ENCODE data around the gene AMN1.
"Not testable (repeated sequence)": the region's sequence is repeated elsewhere in the genome, so short reads cannot be mapped to it uniquely, and the experiment has no call there.

AMN1 gene

DNA sequence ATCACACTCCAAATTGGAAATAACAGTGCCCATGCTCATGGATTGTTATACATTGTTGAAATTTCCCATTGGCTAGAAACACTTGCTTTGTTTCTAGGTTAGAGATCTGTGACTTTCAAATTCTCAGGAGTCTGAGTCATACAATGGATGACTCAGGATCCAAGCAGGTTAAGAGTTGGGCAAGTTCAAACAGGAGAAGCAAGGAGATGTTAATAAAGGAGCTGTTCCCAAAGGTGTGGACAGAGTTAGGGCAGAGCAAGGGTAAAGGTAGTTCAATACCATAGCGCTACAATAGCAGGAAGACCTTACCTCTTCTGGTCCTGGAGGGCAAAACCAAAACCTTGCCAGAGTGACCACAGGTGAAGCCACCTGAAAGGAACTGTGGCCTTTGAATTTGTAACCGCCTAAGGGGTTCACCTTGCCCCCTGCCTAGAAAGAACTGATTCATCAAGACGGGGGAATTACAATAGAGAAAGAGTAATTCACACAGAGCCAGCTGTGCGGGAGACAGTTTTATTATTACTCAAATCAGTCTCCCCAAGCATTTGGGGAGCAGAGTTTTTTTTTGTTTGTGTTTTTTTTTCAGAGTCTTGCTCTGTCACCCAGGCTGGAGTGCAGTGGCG lies 4.2 kb upstream of the AMN1 start:
- DNase-seq: no peak

DNA sequence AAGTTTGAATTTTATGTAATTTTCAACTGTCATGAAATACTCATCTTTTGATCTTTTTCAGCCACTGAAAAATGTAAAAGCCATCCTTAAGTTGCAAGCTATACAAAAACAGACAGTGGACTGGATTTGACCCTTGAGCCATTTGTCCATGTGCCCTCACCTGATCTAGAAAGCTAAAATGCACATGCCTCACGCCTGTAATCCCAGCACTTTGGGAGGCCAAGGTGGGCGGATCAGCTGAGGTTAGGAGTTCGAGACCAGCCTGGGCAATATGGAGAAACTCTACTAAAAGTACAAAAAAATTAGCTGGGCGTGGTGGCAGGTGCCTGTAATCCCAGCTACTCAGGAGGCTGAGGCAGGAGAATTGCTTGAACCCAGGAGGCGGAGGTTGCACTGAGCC lies 2.4 kb upstream of the AMN1 start:
- not testable (repeated sequence) for DNase-seq

GRCh38 chr12:31729705-31730104 lies 884 bp upstream of the AMN1 start:
- no peak for DNase-seq

DNA sequence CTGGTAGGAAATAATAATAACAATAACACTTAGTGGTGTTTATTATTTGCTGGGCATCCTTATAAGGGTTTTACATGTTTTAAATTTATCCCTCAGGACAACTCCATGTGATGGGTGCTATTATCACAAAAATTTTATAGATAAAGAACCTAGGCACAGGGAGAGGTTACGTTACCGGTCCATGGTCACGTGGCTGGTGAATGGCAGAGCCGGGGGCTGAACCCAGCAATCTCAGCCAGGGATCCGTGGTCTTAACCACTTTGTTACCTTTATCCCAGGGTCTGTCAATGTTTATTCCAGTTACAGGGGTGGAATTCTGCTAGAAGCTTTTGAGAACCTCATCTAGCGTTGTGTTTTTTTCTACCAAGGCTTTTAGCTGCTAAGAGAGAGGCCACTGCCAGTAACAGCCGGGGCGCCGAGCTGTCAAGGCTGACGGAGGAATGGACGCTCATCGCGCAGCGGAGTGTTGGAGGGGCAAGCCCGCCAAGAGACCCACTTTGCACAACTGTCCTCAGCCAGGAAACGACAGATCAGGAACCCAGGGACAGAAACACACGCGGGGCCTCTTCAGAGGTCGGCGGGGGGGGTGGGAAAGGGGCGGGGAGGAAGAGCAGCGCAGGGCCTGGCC lies 418 bp downstream of the AMN1 start:
- DNase-seq: no peak

GRCh38 chr12:31727192-31727591 lies 1.6 kb downstream of the AMN1 start:
- no peak for DNase-seq

- DNase-seq: no peak
These were observed 2.2 kb downstream of the AMN1 start for GRCh38 chr12:31726575-31726974.

- no peak for DNase-seq
These were observed 4.3 kb downstream of the AMN1 start for GRCh38 chr12:31724557-31724956.

GRCh38 chr12:31722580-31722979 lies 6.2 kb downstream of the AMN1 start:
- DNase-seq: no peak

GRCh38 chr12:31718542-31719198 lies 10.2 kb downstream of the AMN1 start:
- not testable (repeated sequence) for DNase-seq

- DNase-seq: not testable (repeated sequence)
These were observed 11.8 kb downstream of the AMN1 start for GRCh38 chr12:31716998-31717397.

DNA sequence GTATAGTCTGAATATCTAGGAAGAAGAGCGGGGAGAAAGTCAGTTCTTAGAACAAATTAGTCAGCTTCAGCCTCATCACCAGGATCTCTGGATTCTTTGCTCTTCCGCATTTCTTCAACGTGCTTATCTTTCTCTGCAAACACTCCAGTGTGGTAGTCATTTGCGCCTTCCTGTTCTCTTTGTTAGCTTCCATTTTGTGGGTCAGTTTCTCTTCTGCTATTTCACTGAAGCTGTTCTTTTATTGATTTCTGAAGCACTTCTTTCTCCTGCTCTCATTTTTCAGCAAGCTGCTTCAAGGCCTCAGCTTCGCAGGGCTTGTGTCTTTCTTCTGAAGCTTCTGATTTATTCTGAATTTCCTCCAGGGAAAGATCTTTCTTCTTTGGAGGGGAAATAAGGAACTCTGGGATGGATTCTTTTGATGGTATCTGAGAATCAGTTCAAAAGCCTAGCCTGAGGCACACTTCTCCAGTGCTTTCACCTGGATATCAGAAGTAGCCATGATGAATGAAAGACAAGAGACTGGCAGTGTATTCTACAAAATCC lies 13.5 kb downstream of the AMN1 start:
- DNase-seq: peak; percentile 81

GRCh38 chr12:31714406-31715271 lies 14.2 kb downstream of the AMN1 start:
- no peak for DNase-seq

GRCh38 chr12:31712877-31713276 lies 15.9 kb downstream of the AMN1 start:
- DNase-seq: no peak

- no peak for DNase-seq
These were observed 18.6 kb downstream of the AMN1 start for GRCh38 chr12:31710021-31710818.

DNA sequence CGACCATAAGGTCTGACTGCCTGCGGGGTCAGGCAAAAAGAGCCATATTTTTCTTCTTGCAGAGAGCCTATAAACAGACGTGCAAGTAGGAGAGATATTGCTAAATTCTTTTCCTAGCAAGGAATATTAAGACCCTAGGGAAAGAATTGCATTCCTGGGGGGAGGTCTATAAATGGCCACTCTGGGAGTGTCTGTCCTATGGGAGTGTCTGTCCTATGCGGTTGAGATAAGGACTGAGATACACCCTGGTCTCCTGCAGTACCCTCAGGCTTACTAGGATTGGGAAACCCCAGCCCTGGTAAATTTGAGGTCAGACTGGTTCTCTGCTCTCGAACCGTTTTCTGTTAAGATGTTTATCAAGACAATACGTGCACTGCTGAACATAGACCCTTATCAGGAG lies 20.7 kb downstream of the AMN1 start:
- DNase-seq: not testable (repeated sequence)

GRCh38 chr12:31705621-31706020 lies 23.2 kb downstream of the AMN1 start:
- DNase-seq: no peak

DNA sequence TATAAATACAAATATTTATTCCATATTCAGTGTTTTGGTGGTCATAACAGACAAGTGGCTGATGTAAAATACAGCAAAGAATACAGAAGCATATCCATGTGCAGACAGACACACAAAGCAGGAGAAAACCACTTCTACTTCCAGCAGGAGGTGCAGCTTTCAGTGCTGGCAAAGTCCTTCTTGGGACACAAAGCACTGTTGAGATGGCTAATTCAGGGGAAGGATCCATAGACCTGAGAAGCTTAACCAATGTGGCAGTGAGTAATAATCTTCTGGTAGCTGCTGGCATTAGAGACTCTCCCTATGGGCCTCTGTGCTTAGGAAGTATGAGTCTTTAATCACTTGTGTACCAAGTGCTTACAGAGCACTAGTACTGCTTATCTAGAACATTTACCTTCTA lies 26.8 kb downstream of the AMN1 start:
- peak; percentile 9 for DNase-seq

DNA sequence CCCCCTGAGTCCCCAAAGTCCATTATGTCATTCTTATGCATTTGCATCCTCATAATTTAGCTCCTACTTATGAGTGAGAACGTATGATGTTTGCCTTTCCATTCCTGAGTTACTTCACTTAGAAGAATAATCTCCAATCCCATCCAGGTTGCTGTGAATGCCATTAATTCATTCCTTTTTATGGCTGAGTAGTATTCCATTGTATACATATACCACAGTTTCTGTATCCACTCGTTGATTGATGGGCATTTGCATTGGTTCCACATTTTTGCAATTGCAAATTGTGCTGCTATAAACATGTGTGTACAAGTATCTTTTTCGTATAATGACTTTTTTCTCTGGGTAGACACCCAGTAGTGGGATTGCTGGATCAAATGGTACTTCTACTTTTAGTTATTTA lies 38.9 kb downstream of the AMN1 start:
- not testable (repeated sequence) for DNase-seq

DNA sequence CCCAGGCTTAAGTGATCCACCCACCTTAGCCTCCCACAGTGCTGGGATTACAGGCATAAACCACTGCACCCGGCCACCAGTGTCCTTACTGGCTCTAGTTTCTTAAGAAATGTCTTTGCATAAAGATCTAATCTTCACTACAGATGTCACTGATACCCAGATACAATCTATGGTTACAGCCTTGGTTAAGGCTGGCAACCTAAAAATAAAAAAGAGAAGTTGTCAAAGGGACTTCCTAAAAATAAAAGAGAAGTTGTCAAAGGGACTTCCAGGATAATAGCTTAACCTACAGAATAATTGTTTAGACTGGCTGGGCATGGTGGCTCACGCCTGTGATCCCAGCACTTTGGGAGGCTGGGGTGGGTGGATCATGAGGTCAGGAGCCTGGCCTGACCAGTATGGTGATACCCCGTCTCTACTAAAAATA lies 41.7 kb downstream of the AMN1 start:
- peak; percentile 47 for DNase-seq

DNA sequence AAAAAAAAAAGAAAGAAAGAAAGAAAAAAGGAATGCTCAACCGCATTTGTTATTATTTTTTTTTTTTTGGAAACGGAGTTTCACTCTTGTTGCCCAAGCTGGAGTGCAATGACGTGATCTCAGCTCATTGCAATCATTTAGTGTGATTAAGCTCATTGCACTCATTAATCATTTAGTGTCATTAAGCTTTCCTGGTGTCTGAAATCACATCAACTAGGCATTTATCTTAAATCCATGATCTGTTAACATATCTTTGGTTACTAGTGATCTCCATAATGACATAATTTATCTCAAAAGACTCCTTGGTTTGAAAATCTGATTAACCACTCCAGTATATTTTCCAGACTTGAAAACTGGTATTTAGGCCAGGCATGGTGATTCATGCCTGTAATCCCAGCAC lies 43.0 kb downstream of the AMN1 start:
- no peak for DNase-seq

DNA sequence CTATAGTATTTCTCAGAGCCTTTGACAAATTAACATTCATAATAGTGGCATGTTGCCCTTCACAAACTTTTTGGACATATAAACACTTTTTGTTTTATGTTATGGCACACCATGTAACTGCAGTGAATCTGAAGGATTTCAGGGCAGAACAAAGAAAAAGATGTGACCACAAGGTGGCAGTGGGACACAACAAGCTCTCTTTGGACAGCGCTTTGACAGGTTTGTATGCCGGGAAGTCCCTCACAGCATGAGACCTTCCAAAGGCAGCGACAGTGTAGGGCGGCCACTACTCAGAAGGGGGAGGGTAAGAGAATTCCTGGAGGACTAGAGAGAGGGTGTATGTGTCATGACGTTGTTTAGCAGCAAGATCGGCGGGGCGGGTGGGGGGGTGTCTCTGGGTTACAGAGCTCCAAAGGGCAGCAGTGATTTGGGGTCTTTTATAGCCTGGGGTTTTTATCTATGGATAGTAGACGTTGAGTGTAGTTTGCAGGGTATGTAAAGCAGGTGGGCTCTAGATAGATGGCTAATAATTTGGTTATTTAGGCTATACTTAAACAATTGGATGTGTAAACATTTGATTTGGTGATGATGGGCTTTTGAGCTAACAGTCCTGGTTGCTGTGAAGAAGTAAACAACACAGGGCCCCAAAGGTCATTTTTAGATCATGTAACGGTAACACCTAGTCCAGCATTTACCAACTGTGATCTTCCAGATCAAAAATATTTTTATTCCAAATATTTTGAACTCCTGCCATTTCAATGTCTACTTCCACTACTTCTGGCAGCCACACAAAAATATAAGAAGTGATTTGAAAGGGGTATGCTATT lies 46.5 kb downstream of the AMN1 start:
- peak; percentile 75 for DNase-seq
